NT2/D1 (cell line): ENCODE data around the gene ACADS.

Experiments used
- YY1 ChIP-seq: IDR thresholded peaks from 2 replicates; pipeline ENCODE4 v1.6.1; 2011; ENCODE audit not compliant: insufficient read length, insufficient read depth
- ZNF274 ChIP-seq: IDR thresholded peaks from 2 replicates; pipeline ENCODE4 v1.6.1; 2011; ENCODE audit warnings: mild to moderate bottlenecking, low read depth, low read length

- TF ChIP-seq ZNF274 (no peak), YY1 (no peak)
These were observed 33.0 kb upstream of the ACADS start for GRCh38 chr12:120692524-120693033.
